Sigmoid colon (tissue), 3 donors: Measurements from ENCODE around the gene GJB3.
"Not testable (repeated sequence)": the region's sequence is repeated elsewhere in the genome, so short reads cannot be mapped to it uniquely, and the experiment has no call there.

ENCODE experiments used
- CTCF ChIP-seq, 4 experiments: fragments of 450-650 bp in 3 of 4; fragments of 200-600 bp in 1 of 4; IDR thresholded peaks; one replicate each; pipeline ENCODE4 v1.5.1; 2016 to 2019; ENCODE audit warnings: antibody characterized with exemption in 4 of 4, mild to moderate bottlenecking in 3 of 4, moderate library complexity in 2 of 4
- POLR2A ChIP-seq, 2 donors: fragments of 450-650 bp; IDR thresholded peaks; one replicate each; pipeline ENCODE4 v1.6.1; 2016; ENCODE audit warnings: antibody characterized with exemption in 2 of 2, mild to moderate bottlenecking in 2 of 2, moderate library complexity in 2 of 2

- not testable (repeated sequence) for TF ChIP-seq POLR2A, CTCF (IDR thresholded peaks at IDR 0.05)
Measured at GRCh38 chr1:34810781-34811180, 29.8 kb downstream of the GJB3 start.
